Choroid plexus epithelial cell (primary cell): ENCODE measurements around the gene KCTD15.

Experiments
- DNase-seq: peaks from one replicate; pipeline ENCODE4 v3.0.0-alpha.2; 2010; ENCODE audit warnings: low read depth
- H3K4me3 ChIP-seq: 2 replicates; pipeline ENCODE4 v1.5.1; 2011; ENCODE audit warnings: low read depth, mild to moderate bottlenecking, control low read depth, low read length, moderate library complexity
- TF ChIP-seq, protein P1 (sequence below): conservative IDR thresholded peaks from 2 replicates; pipeline ENCODE4 v1.5.1; 2011; ENCODE audit warnings: low read depth, mild to moderate bottlenecking, control low read depth, inconsistent platforms, low read length, moderate library complexity

The KCTD15 gene

DNA sequence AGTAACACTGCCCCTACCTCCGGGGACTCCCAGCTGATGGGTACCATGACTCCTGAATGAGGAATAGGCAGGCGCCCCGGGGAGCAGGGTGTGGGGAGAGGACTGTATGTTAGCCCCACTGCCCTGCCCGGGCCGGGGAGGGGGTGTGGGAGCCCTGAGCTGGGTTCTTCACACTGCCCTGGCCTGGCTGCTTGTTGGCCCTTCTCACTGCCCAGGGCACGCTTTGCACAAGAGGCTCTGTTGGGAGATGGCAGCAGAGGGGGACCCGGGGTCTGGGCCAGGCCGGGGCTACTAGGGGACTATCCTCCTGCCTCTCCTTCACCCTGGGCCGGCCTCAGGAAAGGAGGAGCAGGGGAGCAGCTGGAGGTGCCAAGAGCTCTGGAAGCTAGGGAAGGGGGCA is 19.3 kb upstream of the KCTD15 start:
- H3K4me3 ChIP-seq: no peak overlapping the region
- no peak for DNase-seq
- TF ChIP-seq, protein P1, sequence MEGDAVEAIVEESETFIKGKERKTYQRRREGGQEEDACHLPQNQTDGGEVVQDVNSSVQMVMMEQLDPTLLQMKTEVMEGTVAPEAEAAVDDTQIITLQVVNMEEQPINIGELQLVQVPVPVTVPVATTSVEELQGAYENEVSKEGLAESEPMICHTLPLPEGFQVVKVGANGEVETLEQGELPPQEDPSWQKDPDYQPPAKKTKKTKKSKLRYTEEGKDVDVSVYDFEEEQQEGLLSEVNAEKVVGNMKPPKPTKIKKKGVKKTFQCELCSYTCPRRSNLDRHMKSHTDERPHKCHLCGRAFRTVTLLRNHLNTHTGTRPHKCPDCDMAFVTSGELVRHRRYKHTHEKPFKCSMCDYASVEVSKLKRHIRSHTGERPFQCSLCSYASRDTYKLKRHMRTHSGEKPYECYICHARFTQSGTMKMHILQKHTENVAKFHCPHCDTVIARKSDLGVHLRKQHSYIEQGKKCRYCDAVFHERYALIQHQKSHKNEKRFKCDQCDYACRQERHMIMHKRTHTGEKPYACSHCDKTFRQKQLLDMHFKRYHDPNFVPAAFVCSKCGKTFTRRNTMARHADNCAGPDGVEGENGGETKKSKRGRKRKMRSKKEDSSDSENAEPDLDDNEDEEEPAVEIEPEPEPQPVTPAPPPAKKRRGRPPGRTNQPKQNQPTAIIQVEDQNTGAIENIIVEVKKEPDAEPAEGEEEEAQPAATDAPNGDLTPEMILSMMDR: no peak

DNA sequence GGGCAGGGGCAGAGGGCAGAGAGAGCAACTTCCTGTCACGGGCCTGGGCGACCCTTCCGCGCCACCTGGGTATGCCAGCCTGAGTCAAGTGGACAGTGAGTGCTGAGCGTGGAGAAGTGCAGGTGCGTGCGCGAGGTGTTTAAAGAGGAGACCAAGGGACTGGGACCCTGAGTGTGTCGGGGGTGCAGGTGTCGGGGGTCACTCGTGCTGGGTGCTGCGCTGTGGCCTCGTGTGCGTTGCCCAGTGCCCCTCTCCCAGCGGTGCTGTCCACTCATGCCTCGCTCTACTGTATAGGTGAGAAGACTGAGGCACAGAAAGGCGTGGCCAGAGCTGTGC is 18.9 kb upstream of the KCTD15 start:
- TF ChIP-seq, protein P1: no peak
- no peak for DNase-seq
- no peak overlapping the region for H3K4me3 ChIP-seq

DNA sequence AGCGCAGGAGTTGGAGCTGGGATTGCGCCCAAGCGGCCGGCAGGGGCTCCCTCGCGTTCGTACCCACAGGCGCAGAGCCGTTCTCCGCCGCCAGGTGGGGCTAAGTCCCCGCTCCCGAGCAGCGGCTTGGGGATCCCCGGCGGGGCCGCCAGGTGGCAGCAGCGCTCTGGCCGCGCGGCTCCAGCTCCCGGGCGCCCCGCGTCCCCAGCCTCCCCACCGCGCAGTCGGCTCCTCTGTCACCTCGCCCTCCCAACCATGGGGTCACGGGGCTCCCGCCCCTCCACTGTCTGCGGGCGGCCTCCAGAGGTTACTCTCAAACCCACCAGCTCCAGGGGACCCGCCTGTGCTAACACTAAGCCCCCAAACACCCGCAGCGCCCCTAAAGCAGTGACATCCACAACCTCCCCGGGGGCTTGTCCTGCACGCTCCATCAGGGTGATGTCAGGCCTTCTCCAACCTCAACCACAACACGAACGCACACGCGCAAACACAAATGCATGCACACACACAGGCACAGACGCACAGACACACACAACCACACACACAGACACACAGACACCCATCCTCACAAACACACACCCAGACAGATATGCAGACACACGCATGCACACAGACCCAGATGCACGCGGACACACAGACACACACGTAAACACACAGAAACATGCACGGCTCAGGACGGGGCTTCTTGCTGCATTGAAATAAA is 18.4 kb upstream of the KCTD15 start:
- peak overlapping the region; percentile 17 for H3K4me3 ChIP-seq
- peak; percentile 78 for DNase-seq
- TF ChIP-seq, protein P1: peak; percentile 91

DNA sequence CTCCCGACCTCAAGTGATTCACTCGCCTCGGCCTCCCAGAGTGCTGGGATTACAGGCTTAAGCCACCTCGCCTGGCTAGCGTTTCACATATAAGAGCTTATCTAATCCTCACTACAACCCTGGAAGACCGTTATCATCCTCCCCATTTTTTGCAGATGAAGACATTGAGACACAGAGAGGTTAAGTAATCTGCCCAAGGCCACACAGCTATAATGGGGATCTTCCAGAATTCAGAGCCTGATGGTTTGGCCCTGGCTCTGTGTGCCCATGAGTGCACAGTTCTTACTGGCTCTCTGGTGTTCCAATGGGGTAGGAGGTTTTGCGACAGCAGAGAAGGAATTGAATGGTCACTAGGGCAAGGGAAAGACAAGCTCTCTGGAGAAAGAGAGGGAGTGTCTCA is 16.8 kb upstream of the KCTD15 start:
- no peak overlapping the region for H3K4me3 ChIP-seq
- TF ChIP-seq, protein P1: no peak
- DNase-seq: no peak

DNA sequence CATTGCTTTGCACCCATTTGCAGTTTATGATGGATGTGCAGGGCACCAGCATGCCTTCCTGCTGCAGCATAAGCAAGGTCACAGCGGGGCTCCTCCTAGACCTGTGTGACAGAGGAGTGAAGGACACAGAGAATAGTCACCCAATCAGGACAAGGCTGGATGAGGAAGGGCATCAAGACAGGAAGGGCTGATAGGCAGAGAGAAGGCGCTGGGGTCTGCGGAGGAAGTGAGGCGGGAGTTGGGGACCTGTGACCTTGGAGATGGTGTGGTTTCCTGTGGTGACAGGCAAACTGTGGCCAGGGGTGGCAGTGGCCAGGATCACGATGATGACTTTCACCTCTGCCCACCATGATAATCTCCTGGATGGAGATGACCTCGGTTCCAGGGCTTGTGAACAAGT is 16.4 kb upstream of the KCTD15 start:
- H3K4me3 ChIP-seq: no peak overlapping the region
- no peak for DNase-seq
- TF ChIP-seq, protein P1: no peak

DNA sequence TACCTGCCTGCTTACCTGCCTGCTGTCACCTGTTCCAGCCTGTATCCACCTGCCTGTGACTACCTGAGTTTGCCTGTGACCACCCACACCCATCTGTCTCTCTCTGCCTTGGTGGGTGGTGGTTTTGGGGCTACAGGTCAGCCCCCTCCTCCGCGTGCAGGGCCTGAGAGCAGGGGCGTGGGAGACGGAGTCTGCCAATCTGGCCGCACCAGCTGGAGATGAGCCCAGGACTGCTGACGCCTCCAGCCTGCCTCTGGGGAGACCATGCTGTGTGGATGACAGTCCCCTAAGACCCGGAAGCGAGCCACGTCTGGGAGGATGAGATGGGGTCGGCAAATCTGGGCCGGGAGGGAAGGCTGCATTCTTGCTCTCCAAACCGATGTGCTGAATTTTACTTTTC is 15.9 kb upstream of the KCTD15 start:
- TF ChIP-seq, protein P1: no peak
- H3K4me3 ChIP-seq: no peak overlapping the region
- peak; percentile 18 for DNase-seq

DNA sequence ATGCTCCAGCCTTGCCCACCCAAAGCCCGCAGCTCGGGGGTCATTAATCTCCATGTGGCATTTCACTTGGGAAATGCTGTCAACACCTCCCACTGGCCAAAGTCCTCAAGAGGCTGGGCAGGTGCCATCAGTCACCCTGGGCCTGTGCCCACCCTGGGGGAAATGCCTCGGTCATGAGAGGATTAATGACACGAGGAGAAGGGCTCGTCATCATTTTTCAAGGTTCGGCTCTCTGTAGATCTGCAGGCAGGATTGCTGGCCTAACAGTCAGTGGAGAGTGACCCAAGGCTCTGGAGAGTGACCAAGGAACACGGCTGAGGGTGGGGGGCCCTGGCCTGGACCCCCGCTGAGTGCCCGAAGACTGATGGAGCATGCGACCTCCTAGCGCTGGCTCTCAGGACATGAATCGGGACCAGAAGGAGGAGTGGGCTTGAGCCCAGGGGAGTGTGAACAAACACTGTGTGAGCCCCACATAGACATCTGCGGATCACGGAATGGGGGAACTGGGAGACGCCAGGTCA is 15.2 kb upstream of the KCTD15 start:
- H3K4me3 ChIP-seq: no peak overlapping the region
- TF ChIP-seq, protein P1: no peak
- DNase-seq: no peak
